K562 (cell line): Measurements from ENCODE around the gene TMEM176B. TPM values are rescaled to one million over a fixed set of nuclear protein-coding genes. Genes with fewer than 3 reads are reported as not detected.

Experiments used
- ATAC-seq: fragments of 200-7000 bp; cut with Tn5 transposase; 3 replicates; pipeline ENCODE4 v1.9.1; 2020; ENCODE audit warnings: moderate library complexity
- BruUV-seq: library from RNA; stranded (reverse); fragments of 400-500 nt; replicated peaks from 2 replicates; lab custom pipeline; 2021; lab: Mats Ljungman, UMichigan
- CTCF ChIA-PET: fragments of 300-600 bp; formaldehyde crosslinking; extraction: SDS; loops from one replicate; lab custom pipeline; 2021; ENCODE audit warnings: low intra/inter-chr PET ratio; lab: Yijun Ruan, JAX
- POLR2A ChIA-PET: fragments of 300-600, 350-650 bp; sonication (Branson Sonifier 250); formaldehyde crosslinking; extraction: SDS; loops from one replicate; lab custom pipeline; 2021; ENCODE audit warnings: antibody characterized with exemption, inconsistent platforms; lab: Yijun Ruan, JAX
- DNase-seq, 4 experiments: peaks; one replicate each; pipeline versions ENCODE4 v3.0.0 to v3.0.0-alpha.2; 2011 to 2018; ENCODE audit warnings: low spot score in 3 of 4, mixed read lengths in 3 of 4; ENCODE audit errors: extremely low read depth in 1 of 4
- FAIRE-seq: peaks from 2 replicates; lab custom pipeline; 2011; peaks lifted over from hg19 to GRCh38; lab: Jason Lieb, UNC
- H2AFZ ChIP-seq: 2 replicates; pipeline ENCODE4 v1.6.0; 2011; ENCODE audit warnings: low read depth, low read length, control low read depth, inconsistent platforms
- H3K27ac ChIP-seq: fragments of 200-600 bp; 3 replicates; pipeline ENCODE4 v1.8.0; 2011; ENCODE audit warnings: low read depth, mild to moderate bottlenecking, control low read depth, inconsistent platforms, low read length, moderate library complexity, mixed read lengths; ENCODE audit errors: extremely low read depth
- H3K27me3 ChIP-seq, 2 experiments: fragments of 300-600 bp in 1 of 2; 2 replicates in 1 of 2; 3 replicates in 1 of 2; pipeline versions ENCODE4 v1.6.0 to v1.8.0; 2011; ENCODE audit warnings: inconsistent platforms in 2 of 2, low read length in 2 of 2, mild to moderate bottlenecking in 1 of 2, mixed read lengths in 1 of 2, moderate library complexity in 1 of 2; ENCODE audit not compliant: control insufficient read depth in 2 of 2, insufficient read depth in 2 of 2
- H3K36me3 ChIP-seq: fragments of 300-600 bp; 3 replicates; pipeline ENCODE4 v1.8.0; 2011; ENCODE audit warnings: mild to moderate bottlenecking, low read length, inconsistent platforms; ENCODE audit not compliant: control insufficient read depth, insufficient read depth
- H3K4me1 ChIP-seq, 2 experiments: fragments of 200-600 bp in 1 of 2; replicated peaks in 1 of 2; 2 replicates in 1 of 2; 3 replicates in 1 of 2; pipeline versions ENCODE4 v1.5.1 to v1.8.0; 2011; ENCODE audit warnings: inconsistent platforms in 2 of 2, low read length in 2 of 2, mild to moderate bottlenecking in 1 of 2, mixed read lengths in 1 of 2, moderate library complexity in 1 of 2; ENCODE audit not compliant: control insufficient read depth in 2 of 2, insufficient read depth in 2 of 2
- H3K4me2 ChIP-seq: 2 replicates; pipeline ENCODE4 v1.6.1; 2011; ENCODE audit warnings: low read length, control low read depth, inconsistent platforms, mixed read lengths; ENCODE audit not compliant: insufficient read depth
- H3K4me3 ChIP-seq: fragments of 200-600 bp; sonication (generic), shearing (Covaris generic); 2 replicates; pipeline ENCODE4 v1.5.1; 2016; ENCODE audit warnings: control low read depth, inconsistent platforms
- H3K79me2 ChIP-seq: fragments of 200-600 bp; 3 replicates; pipeline ENCODE4 v1.8.0; 2011; ENCODE audit warnings: low read length, inconsistent platforms; ENCODE audit not compliant: control insufficient read depth, insufficient read depth
- H3K9ac ChIP-seq, 2 experiments: 2 replicates each; pipeline versions ENCODE4 v1.6.0 to v1.6.1; 2011; ENCODE audit warnings: low read depth in 2 of 2, low read length in 2 of 2, control low read depth in 1 of 2, inconsistent platforms in 1 of 2, mild to moderate bottlenecking in 1 of 2, mixed read lengths in 1 of 2; ENCODE audit not compliant: insufficient read depth in 1 of 2
- H3K9me1 ChIP-seq: one replicate; pipeline ENCODE4 v1.6.0; 2011; ENCODE audit warnings: inconsistent platforms, mild to moderate bottlenecking, low read length, moderate library complexity; ENCODE audit not compliant: control insufficient read depth, insufficient read depth
- H3K9me3 ChIP-seq: replicated peaks from 2 replicates; pipeline ENCODE4 v1.5.1; 2011; ENCODE audit warnings: low read depth, low read length, inconsistent platforms; ENCODE audit not compliant: control insufficient read depth, insufficient read depth
- H4K20me1 ChIP-seq: replicated peaks from 2 replicates; pipeline ENCODE4 v1.6.1; 2011; ENCODE audit warnings: low read length, inconsistent platforms, mixed read lengths; ENCODE audit not compliant: control insufficient read depth, insufficient read depth
- GABPA ChIP-seq: fragments of 200-800 bp; sonication (Bioruptor generic); conservative IDR thresholded peaks from 2 replicates; pipeline ENCODE4 v1.6.1; 2016; ENCODE audit warnings: low read depth, missing genetic modification characterization, missing compliant biosample characterization
- SMC3 ChIP-seq: conservative IDR thresholded peaks from 2 replicates; pipeline ENCODE4 v1.6.1; 2011; ENCODE audit warnings: low read depth, low read length, improper control_type of control experiment; ENCODE audit not compliant: insufficient read depth
- TEAD1 ChIP-seq, 2 experiments: fragments of 450-650 bp in 1 of 2; sonication (generic) in 1 of 2; formaldehyde crosslinking; IDR thresholded peaks; 2 replicates each; pipeline versions ENCODE4 v1.4.0 to v1.8.0; 2020 to 2022; ENCODE audit warnings: mild to moderate bottlenecking in 2 of 2, missing genetic modification reagents in 1 of 2
- ZBED1 ChIP-seq: IDR thresholded peaks from 2 replicates; pipeline ENCODE4 v1.6.1; 2014
- WGBS: fragments of 100-300 bp; shearing (Covaris generic); methylation state at CpG from one replicate; pipeline ENCODE4 v1.1.6; 2016; ENCODE audit warnings: low coverage, mixed read lengths; ENCODE audit not compliant: insufficient coverage; ENCODE audit errors: missing lambda C conversion rate; 5-methylcytosine and 5-hydroxymethylcytosine counted together
- in situ Hi-C: fragments of 300-500 bp; cut with MboI; formaldehyde crosslinking; loops from 4 replicates; pipeline ENCODE4 v1.15.0; 2018; ENCODE audit warnings: inconsistent platforms, mixed read lengths
- intact Hi-C: fragments of 100-400 bp; cut with micrococcal nuclease; formaldehyde crosslinking; loops from 2 replicates; pipeline ENCODE4 v1.14.2; 2022
- polyA plus RNA-seq, 8 experiments: library from polyadenylated mRNA; depleted of rRNA in 4 of 8; stranded (reverse) in 5 of 8; unstranded in 3 of 8; fragments of >200 nt; fragmentation: Nextera tagmentation in 2 of 8; fragmentation: Illumina TruSeq in 1 of 8; extraction: Ambion mirVana in 2 of 8; extraction: Trizol in 1 of 8; gene quantifications; 2 replicates each; pipeline versions ENCODE4 v1.2.1 to v1.2.3, GENCODE V29; 2011 to 2014; ENCODE audit warnings: inconsistent platforms in 1 of 8, missing spikeins in 1 of 8
- total RNA-seq, 7 experiments: library from RNA; depleted of rRNA in 6 of 7; stranded (reverse); fragments of >200 nt in 6 of 7; fragmentation: Illumina TruSeq in 2 of 7; extraction: Trizol in 2 of 7; gene quantifications; 2 replicates each; pipeline versions ENCODE4 v1.2.1 to v1.2.3, GENCODE V29; 2011 to 2021; ENCODE audit warnings: low replicate concordance in 1 of 7

The TMEM176B gene
- total and polyA plus RNA-seq, 9 of the 15 experiments (the other 6 are each of a cell fraction or from before 2014, with no cell fraction given): 0.19 to 0.60 TPM; not detected in 7

- 0 out of 2 replicates have a peak, but pooled peaks have one; percentile 37 for TF ChIP-seq SMC3
Observed at GRCh38 chr7:150756858-150757257, 43.3 kb downstream of the TMEM176B start (continued).

DNA sequence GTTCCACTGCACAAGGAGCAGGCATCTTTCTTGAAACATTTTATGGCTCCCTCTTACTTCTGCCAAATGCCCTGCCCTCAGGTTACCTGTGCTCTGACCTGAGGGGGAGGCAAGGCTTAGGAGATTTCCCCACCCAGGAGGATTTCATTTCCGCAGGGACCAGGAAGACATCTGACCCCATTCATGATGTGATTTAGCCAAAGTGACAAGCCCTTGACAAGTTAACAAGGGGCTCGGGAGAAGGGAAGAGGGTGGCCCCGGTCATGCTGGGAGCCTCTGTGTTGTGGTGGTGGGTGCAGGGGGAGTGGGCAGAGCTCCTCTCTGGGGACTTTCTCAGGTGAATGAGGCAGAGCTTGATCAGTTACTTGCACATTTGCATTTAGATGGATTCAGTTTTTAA is 44.0 kb downstream of the TMEM176B start:
- 0% methylated on average over 3 of the region's 3 CpGs for WGBS
- in situ Hi-C loops: loop anchor here (25.0 kb wide), 1 partner anchor 469 kb away; no protein-coding TSS in a partner anchor
- H3K27me3 ChIP-seq: peaks cover 2 to 11% of the 10 kb centered on the region in 2 experiments; a peak in 3 of 5 replicates
- CTCF ChIA-PET: interaction anchor here (0.6 to 1.7 kb wide), 2 partner anchors 308 to 470 kb away, joined by 4 to 6 read pairs; no protein-coding TSS in a partner anchor
- POLR2A ChIA-PET: no interaction called here
- no peak for FAIRE-seq
- H3K4me2 ChIP-seq: no peak overlapping the region
- H3K4me1 ChIP-seq: no peaks in the 10 kb centered on the region
- no peaks in the 10 kb centered on the region for H4K20me1 ChIP-seq
- no peak overlapping the region for H3K4me3 ChIP-seq
- H3K36me3 ChIP-seq: no peaks in the 10 kb centered on the region
- no peaks in the 10 kb centered on the region for H3K9me3 ChIP-seq
- H3K27ac ChIP-seq: no peak overlapping the region
- no peak for ATAC-seq
- H2AFZ ChIP-seq: no peak overlapping the region
- H3K9me1 ChIP-seq: no peaks in the 10 kb centered on the region
- TF ChIP-seq GABPA (no peak), ZBED1 (no peak), TEAD1 (CRISPR knock-in tag; IDR thresholded peaks at IDR 0.05) (no peak)
- intact Hi-C loops: loop anchor here (5.0 to 10.0 kb wide), 3 partner anchors 231 to 469 kb away; no protein-coding TSS in a partner anchor
- H3K79me2 ChIP-seq: no peaks in the 10 kb centered on the region
- DNase-seq: peak in 1 of 4 experiments; percentile 3
- BruUV-seq: no TSS peak
- H3K9ac ChIP-seq: no peak overlapping the region
